ENCODE results near the gene ANTXRL.
"Not testable (repeated sequence)": the region's sequence is repeated elsewhere in the genome, so short reads cannot be mapped to it uniquely, and the experiment has no call there.

Gene ANTXRL

GRCh38 chr10:46277840-46278239 is 9.0 kb upstream of the ANTXRL start:
- FAIRE-seq, result no peak

GRCh38 chr10:46282421-46282831 is 4.4 kb upstream of the ANTXRL start:
- not testable (repeated sequence) for FAIRE-seq

- no peak for FAIRE-seq
Measured at GRCh38 chr10:46282842-46283574, 3.8 kb upstream of the ANTXRL start.

GRCh38 chr10:46283580-46284285 is 3.1 kb upstream of the ANTXRL start:
- no peak for FAIRE-seq

GRCh38 chr10:46284286-46285229 is 2.2 kb upstream of the ANTXRL start:
- no peak for FAIRE-seq

DNA sequence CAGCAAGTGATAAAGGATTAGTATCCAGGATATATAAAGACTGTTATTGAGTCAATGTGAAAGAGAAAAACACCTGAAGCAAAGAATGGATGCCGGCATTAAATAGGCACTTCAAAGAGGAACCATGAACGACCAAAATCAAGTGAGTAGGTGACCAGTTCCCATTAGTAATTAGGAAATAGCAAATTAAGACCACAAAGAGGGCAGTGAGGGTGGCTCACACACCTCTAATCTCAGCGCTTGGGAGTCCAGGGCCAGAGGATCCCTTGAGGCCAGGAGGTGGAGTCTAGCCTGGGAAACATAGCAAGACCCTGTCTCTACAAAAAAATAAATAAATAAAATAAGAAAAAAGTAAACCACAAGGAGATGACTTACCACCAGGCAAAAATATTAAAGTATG is 1.5 kb upstream of the ANTXRL start:
- FAIRE-seq, result no peak

DNA sequence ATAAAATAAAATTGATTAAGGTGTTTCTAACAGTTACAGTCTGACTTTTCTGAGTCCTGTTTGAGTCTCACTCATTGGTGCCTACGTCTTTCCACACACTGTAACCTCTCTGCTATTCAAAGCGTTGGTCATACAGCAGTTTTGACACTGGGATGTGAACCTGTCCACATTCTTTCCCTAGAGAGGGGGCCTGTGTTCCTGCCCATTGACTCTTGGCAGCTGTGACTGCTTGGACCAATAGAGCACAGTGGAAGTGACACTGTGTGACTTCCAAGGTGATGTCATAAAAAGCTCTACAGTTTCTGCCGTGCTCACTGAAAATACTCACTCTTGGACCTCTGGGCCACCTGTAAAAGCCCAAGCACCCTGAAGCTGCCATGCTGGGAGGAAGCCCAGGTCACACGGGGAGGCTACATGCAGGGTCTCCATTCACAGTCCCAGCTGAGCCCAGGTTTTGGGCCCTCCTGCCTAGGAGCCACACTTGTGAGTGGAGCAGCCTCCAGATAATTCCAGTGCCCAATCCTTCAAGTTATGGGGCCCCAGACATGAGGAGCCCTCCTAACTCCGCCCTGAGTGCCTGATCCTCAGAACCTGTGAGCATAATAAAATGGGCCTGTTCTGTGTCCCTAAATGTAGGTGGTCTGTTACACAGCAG is 704 bp upstream of the ANTXRL start:
- FAIRE-seq, result no peak

DNA sequence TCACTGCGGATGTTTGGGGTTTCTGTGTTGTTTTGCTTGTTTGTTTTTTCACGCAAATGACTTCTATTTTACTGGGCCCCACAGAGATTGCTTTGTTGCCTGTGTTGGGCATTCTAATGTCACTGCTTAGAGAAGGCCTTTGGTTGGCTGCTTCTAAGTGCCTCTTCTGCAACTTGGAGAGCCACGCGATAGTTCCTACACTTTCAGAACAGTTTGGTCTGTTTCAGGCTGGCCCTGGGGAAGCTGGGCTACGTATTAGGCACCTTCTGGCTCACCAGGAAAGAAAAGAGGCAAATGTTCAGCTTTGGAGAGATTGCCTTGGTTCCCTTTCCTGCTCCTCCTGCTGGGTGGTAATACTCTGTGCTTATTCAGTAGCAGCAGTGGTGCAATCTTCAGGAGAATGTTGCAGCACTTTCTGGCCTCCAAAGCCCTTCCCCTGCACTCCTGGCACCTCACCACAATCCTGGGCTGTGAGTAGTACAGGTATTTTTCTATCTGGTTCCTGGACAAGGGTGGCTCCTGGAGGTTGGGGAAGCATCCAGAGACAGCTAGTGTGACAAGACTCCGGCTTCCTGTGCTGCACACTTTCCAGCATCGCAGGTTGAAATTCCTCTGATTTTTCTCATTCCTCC is 1.2 kb downstream of the ANTXRL start:
- FAIRE-seq, result no peak

GRCh38 chr10:46288601-46289206 is 1.9 kb downstream of the ANTXRL start:
- FAIRE-seq, result no peak

- no peak for FAIRE-seq
Measured at GRCh38 chr10:46289209-46289810, 2.5 kb downstream of the ANTXRL start.

DNA sequence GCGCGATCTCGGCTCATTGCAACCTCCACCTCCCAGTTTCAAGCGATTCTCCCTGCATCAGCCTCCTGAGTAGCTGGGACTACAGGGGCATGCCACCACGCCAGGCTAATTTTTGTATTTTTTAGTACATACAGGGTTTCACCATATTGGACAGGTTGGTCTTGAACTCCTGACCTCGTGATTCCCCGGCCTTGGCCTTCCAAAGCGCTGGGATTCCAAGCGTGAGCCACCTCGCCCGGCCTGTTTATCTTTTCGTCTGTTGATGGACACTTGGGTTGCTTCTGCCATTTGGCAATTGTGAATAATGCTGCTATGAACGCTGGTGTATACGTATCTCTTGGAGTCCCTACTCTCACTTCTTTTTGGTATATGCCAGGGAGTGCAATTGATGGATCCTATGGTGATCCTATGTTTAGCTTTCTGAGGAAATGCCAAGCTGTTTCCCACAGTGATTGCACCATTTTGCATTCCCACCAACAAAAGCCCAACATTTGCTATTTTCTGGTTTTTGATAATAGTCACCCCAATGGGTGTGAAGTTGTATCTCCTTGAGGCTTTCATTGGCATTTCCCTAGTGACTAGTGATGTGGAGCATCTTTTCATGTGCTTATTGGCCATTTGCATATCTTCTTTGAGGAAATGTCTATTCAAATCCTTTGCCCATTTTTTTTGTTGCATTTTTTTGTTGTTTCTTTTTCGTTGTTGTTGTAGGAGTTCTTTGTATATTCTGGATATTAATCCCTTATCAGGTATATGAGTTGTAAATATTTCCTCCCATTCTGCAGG is 3.5 kb downstream of the ANTXRL start:
- FAIRE-seq, result no peak

DNA sequence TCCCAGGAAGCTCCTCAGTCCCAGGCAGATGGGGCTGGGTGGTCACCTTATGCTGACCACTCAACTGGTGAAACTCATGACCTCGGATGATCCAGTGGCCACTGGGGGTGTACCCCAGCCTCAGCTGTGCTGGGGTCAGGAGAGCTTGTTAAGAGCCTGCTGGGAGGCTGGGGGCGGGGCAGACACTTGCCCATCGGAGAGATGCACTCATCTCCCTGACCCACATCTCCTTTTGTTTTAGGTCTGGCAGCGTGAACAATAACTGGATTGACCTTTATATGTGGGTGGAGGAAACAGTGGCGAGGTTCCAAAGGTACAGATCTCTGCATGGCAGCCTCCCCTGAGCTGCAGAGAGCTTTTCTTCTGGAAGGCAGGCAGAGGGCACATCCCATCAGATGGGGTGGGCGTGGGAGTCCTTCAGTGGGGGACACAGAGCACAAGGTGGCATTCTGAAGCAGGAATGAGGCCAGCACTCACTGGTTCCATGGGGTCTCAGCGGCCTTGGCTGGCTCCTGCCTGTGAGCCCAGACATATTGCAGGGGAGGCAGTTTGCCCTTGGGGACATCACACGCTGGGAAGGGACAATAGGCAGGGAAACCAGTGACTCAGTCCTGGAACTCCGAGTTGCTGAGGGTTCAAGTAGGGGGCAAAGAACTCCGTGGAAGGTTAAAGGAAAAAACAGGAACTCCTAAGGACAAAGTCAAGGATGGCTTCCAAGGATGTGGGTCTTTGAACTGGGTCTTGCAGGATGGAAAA is 5.2 kb downstream of the ANTXRL start:
- no peak for FAIRE-seq

GRCh38 chr10:46292573-46293023 is 5.8 kb downstream of the ANTXRL start:
- no peak for FAIRE-seq

GRCh38 chr10:46293228-46293627 is 6.4 kb downstream of the ANTXRL start:
- no peak for FAIRE-seq

GRCh38 chr10:46293832-46294640 is 7.2 kb downstream of the ANTXRL start:
- no peak for FAIRE-seq

DNA sequence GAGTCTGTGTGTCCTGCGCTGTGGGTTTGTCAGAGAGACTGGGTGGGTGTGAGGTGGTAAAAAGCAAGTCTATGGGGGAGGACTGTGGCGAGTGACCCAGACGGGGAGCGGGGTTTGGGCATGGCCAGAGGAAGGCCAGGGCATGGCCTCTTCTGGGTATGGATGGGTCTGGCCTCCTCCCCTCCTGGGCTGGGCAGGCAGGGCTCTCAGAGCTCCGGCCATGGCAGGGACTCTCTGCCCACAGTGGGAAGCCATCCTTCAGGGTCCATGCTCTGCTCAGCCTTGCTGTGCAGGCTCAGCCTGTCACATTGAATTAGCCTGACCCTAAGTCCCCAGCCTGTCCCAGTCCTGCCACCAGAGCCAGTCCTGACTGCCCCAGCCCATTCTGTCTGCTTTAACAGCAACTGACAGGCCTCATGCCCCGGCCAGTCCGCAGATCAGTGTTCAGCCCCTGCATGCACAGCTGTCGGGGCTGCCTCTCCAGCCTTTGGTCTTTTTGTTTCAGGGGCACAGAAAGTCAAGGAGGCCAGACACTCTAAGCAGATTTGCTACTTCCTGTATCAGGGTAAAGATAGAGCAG is 7.9 kb downstream of the ANTXRL start:
- FAIRE-seq, result no peak

DNA sequence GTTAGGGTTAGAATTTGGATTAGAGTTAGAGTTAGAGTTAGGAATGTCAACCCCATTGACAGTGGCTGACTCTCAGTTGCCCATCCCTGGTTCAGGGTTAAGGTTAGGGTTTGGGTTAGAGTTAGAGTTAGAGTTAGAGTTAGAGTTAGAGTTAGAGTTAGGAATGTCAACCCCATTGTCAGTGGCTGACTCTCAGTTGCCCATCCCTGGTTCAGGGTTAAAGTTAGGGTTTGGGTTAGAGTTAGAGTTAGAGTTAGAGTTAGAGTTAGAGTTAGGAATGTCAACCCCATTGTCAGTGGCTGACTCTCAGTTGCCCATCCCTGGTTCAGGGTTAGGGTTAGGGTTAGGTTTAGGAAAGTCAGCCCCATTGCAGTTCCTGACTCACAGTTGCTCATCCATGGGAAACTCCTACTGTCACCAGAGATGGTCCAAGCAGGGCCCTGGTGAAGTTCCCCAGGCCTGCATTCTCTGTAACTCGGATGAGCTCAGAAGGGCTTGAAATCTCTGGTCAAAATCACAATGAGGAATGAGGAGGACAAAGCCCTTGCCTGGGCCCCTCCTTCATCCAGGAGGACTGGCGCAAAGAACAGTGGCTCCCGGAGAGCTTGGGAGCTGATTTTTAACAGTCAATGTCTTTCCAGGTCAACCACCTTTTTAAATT is 8.7 kb downstream of the ANTXRL start:
- not testable (repeated sequence) for FAIRE-seq

- FAIRE-seq, result not testable (repeated sequence)
Measured at GRCh38 chr10:46296086-46296485, 9.3 kb downstream of the ANTXRL start.

All from A204.1 (cell line).